HCT116 (cell line): Measurements from ENCODE around the gene GSAP. TPM values are rescaled to one million over a fixed set of nuclear protein-coding genes. Genes with fewer than 3 reads are reported as not detected.

Experiments used
- ATAC-seq: fragments of 200-7000 bp; cut with Tn5 transposase; 2 replicates; pipeline ENCODE4 v1.9.1; 2020; ENCODE audit warnings: mild to moderate bottlenecking, moderate library complexity
- BruUV-seq: library from RNA; stranded (reverse); fragments of 400-500 nt; replicated peaks from 2 replicates; lab custom pipeline; 2021; lab: Mats Ljungman, UMichigan
- CTCF ChIA-PET: fragments of 300-600 bp; sonication (Branson Sonifier 250); formaldehyde crosslinking; loops from one replicate; lab custom pipeline; 2021; ENCODE audit warnings: antibody characterized with exemption; lab: Charles Lee
- POLR2A ChIA-PET: fragments of 300-600, 350-600 bp; sonication (Branson Sonifier 250); formaldehyde crosslinking; loops from one replicate; lab custom pipeline; 2021; ENCODE audit warnings: antibody characterized with exemption; lab: Charles Lee
- RAD21 ChIA-PET, 2 experiments: fragments of 300-600 bp; sonication (Branson Sonifier 250); formaldehyde crosslinking; loops; one replicate each; lab custom pipeline; 2023; ENCODE audit warnings: low total read pairs in 2 of 2; ENCODE audit not compliant: uncharacterized antibody in 2 of 2, unreplicated experiment in 2 of 2, low non-redundant PET in 1 of 2; lab: Charles Lee
- DNase-seq: peaks from one replicate; pipeline ENCODE4 v3.0.0-alpha.2; 2010; ENCODE audit warnings: low read depth, low spot score
- H2AFZ ChIP-seq: fragments of 200-600 bp; shearing (Covaris generic), sonication (generic); 2 replicates; pipeline ENCODE4 v1.6.1; 2017; ENCODE audit warnings: low read depth, mixed run types, mixed read lengths, antibody characterized with exemption, low read length; ENCODE audit not compliant: poor library complexity, severe bottlenecking
- H3K27ac ChIP-seq: 2 replicates; pipeline ENCODE4 v1.5.1; 2012; ENCODE audit warnings: low read depth, low read length
- H3K27me3 ChIP-seq: fragments of 200-600 bp; sonication (generic); 2 replicates; pipeline ENCODE4 v1.6.1; 2016; ENCODE audit warnings: mixed run types, low read length, mixed read lengths; ENCODE audit not compliant: insufficient read depth
- H3K36me3 ChIP-seq, 2 experiments: fragments of 200-500 bp in 1 of 2; fragments of 200-600 bp in 1 of 2; sonication (Bioruptor generic) in 1 of 2; sonication (generic) in 1 of 2; 2 replicates each; pipeline versions ENCODE4 v1.5.1 to v1.6.1; 2014 to 2016; ENCODE audit warnings: low read length in 2 of 2, inconsistent platforms in 1 of 2, mixed read lengths in 1 of 2, mixed run types in 1 of 2; ENCODE audit not compliant: insufficient read depth in 2 of 2, control insufficient read depth in 1 of 2
- H3K4me1 ChIP-seq, 2 experiments: fragments of 200-600 bp in 1 of 2; sonication (generic) in 1 of 2; 2 replicates each; pipeline versions ENCODE4 v1.5.1 to v1.6.1; 2012 to 2017; ENCODE audit warnings: low read length in 2 of 2, inconsistent platforms in 1 of 2, mild to moderate bottlenecking in 1 of 2, mixed read lengths in 1 of 2, mixed run types in 1 of 2, moderate library complexity in 1 of 2; ENCODE audit not compliant: insufficient read depth in 2 of 2, control insufficient read depth in 1 of 2
- H3K4me2 ChIP-seq: fragments of 200-600 bp; sonication (generic); 2 replicates; pipeline ENCODE4 v1.6.1; 2017; ENCODE audit warnings: mixed run types, low read length, mixed read lengths
- H3K4me3 ChIP-seq, 2 experiments: fragments of 200-600 bp in 1 of 2; sonication (generic) in 1 of 2; replicated peaks in 1 of 2; 2 replicates each; pipeline ENCODE4 v1.5.1; 2011 to 2016; ENCODE audit warnings: low read length in 2 of 2, control low read depth in 1 of 2, low read depth in 1 of 2, mild to moderate bottlenecking in 1 of 2, mixed read lengths in 1 of 2, mixed run types in 1 of 2
- H3K79me2 ChIP-seq: fragments of 200-600 bp; sonication (generic); 2 replicates; pipeline ENCODE4 v1.6.1; 2017; ENCODE audit warnings: mild to moderate bottlenecking, mixed run types, low read length, moderate library complexity, mixed read lengths; ENCODE audit not compliant: insufficient read depth
- H3K9ac ChIP-seq: fragments of 200-600 bp; sonication (generic); 2 replicates; pipeline ENCODE4 v1.6.1; 2016; ENCODE audit warnings: low read length, mixed read lengths
- H3K9me2 ChIP-seq: fragments of 200-600 bp; sonication (generic), shearing (Covaris generic); 2 replicates; pipeline ENCODE4 v1.6.1; 2017; ENCODE audit warnings: mixed run types, mild to moderate bottlenecking, moderate library complexity; ENCODE audit not compliant: insufficient read depth
- H3K9me3 ChIP-seq, 2 experiments: fragments of 200-500 bp in 1 of 2; fragments of 200-600 bp in 1 of 2; sonication (Bioruptor generic) in 1 of 2; sonication (generic) in 1 of 2; 2 replicates each; pipeline ENCODE4 v1.6.1; 2014 to 2017; ENCODE audit warnings: low read length in 2 of 2, mixed read lengths in 2 of 2, inconsistent platforms in 1 of 2, low read depth in 1 of 2, mild to moderate bottlenecking in 1 of 2, mixed run types in 1 of 2, moderate library complexity in 1 of 2; ENCODE audit not compliant: control insufficient read depth in 1 of 2, insufficient read depth in 1 of 2
- H4K20me1 ChIP-seq: fragments of 200-600 bp; sonication (generic), shearing (Covaris generic); 2 replicates; pipeline ENCODE4 v1.6.1; 2017; ENCODE audit warnings: mixed run types, mild to moderate bottlenecking, moderate library complexity; ENCODE audit not compliant: insufficient read depth
- CBX3 ChIP-seq: IDR thresholded peaks from 2 replicates; pipeline ENCODE4 v1.6.1; 2012; ENCODE audit warnings: low read depth
- EGR1 ChIP-seq: IDR thresholded peaks from 2 replicates; pipeline ENCODE4 v1.6.1; 2012; ENCODE audit warnings: low read depth
- EZH2phosphoT487 ChIP-seq: fragments of 200-600 bp; IDR thresholded peaks from 2 replicates; pipeline ENCODE4 v1.6.1; 2018; ENCODE audit warnings: antibody characterized with exemption, borderline replicate concordance
- FOSL1 ChIP-seq: IDR thresholded peaks from 2 replicates; pipeline ENCODE4 v1.6.1; 2012; ENCODE audit warnings: low read depth
- JUND ChIP-seq: IDR thresholded peaks from 2 replicates; pipeline ENCODE4 v1.6.1; 2012
- POLR2A ChIP-seq: IDR thresholded peaks from 2 replicates; pipeline ENCODE4 v1.7.0; 2011; ENCODE audit warnings: borderline replicate concordance; ENCODE audit not compliant: insufficient read depth, insufficient read length; ENCODE audit errors: extremely low read depth
- POLR2AphosphoS5 ChIP-seq: IDR thresholded peaks from 2 replicates; pipeline ENCODE4 v1.6.1; 2011; ENCODE audit warnings: mild to moderate bottlenecking, low read depth, low read length, moderate library complexity
- RAD21 ChIP-seq: IDR thresholded peaks from 2 replicates; pipeline ENCODE4 v1.6.1; 2012; ENCODE audit warnings: low read depth, mild to moderate bottlenecking
- SIN3A ChIP-seq: IDR thresholded peaks from 2 replicates; pipeline ENCODE4 v1.6.1; 2012; ENCODE audit warnings: low read depth
- SP1 ChIP-seq: IDR thresholded peaks from 2 replicates; pipeline ENCODE4 v1.6.1; 2012; ENCODE audit warnings: low read depth
- SRF ChIP-seq: IDR thresholded peaks from 2 replicates; pipeline ENCODE4 v1.6.1; 2012; ENCODE audit warnings: low read depth
- YY1 ChIP-seq: IDR thresholded peaks from 2 replicates; pipeline ENCODE4 v1.6.1; 2011; ENCODE audit warnings: low read length, low read depth, moderate library complexity, mild to moderate bottlenecking; ENCODE audit not compliant: insufficient replicate concordance; ENCODE audit errors: extremely low read depth
- ZNF274 ChIP-seq: fragments of 200-500 bp; sonication (Bioruptor generic); IDR thresholded peaks from 2 replicates; pipeline ENCODE4 v1.6.1; 2014; ENCODE audit warnings: mild to moderate bottlenecking, low read depth, low read length, inconsistent platforms
- intact Hi-C: fragments of 100-400 bp; cut with micrococcal nuclease; formaldehyde crosslinking; loops from 2 replicates; pipeline ENCODE4 v1.10.0; 2022
- total RNA-seq: library from RNA; stranded (reverse); gene quantifications from one replicate; pipeline ENCODE4 v1.2.1, GENCODE V29; 2021; ENCODE audit not compliant: unreplicated experiment
- TF ChIP-seq, protein P1 (sequence below): IDR thresholded peaks from 2 replicates; pipeline ENCODE4 v1.6.1; 2011; ENCODE audit warnings: mild to moderate bottlenecking, low read length, moderate library complexity; ENCODE audit not compliant: insufficient replicate concordance; ENCODE audit errors: extremely low read depth
- TF ChIP-seq, protein P2 (sequence below), 3 experiments: fragments of 200-600 bp in 1 of 3; sonication (generic) in 1 of 3; IDR thresholded peaks in 2 of 3; conservative IDR thresholded peaks in 1 of 3; 2 replicates each; pipeline ENCODE4 v1.5.1; 2012 to 2017; ENCODE audit warnings: low read depth in 2 of 3, low read length in 2 of 3, antibody characterized with exemption in 1 of 3, borderline replicate concordance in 1 of 3, control low read depth in 1 of 3, mild to moderate bottlenecking in 1 of 3, mixed read lengths in 1 of 3, mixed run types in 1 of 3, moderate library complexity in 1 of 3; ENCODE audit not compliant: insufficient read depth in 1 of 3

GSAP gene
- total RNA-seq, 1 experiment from 2014 or later: not detected

GRCh38 chr7:77383333-77383740 lies 32.8 kb downstream of the GSAP start (continued):
- TF ChIP-seq SRF: no peak
- no peak for TF ChIP-seq CBX3

GRCh38 chr7:77382532-77382931 lies 33.6 kb downstream of the GSAP start:
- no peaks in the 10 kb centered on the region for H3K9me3 ChIP-seq
- ATAC-seq (no peak), DNase-seq (no peak)
- ChIA-PET CTCF (no interaction called here), POLR2A (no interaction called here), RAD21 (no interaction called here)
- no peaks in the 10 kb centered on the region for H3K36me3 ChIP-seq
- peaks cover 9% of the 10 kb centered on the region; the same call in 1 of the 2 replicates for H3K27me3 ChIP-seq
- no peak for TF ChIP-seq EZH2phosphoT487
- no peak for TF ChIP-seq CBX3
- no peak for TF ChIP-seq YY1
- TF ChIP-seq SP1: no peak
- no peak for TF ChIP-seq POLR2A
- no peak for TF ChIP-seq SIN3A
- TF ChIP-seq, protein P1, sequence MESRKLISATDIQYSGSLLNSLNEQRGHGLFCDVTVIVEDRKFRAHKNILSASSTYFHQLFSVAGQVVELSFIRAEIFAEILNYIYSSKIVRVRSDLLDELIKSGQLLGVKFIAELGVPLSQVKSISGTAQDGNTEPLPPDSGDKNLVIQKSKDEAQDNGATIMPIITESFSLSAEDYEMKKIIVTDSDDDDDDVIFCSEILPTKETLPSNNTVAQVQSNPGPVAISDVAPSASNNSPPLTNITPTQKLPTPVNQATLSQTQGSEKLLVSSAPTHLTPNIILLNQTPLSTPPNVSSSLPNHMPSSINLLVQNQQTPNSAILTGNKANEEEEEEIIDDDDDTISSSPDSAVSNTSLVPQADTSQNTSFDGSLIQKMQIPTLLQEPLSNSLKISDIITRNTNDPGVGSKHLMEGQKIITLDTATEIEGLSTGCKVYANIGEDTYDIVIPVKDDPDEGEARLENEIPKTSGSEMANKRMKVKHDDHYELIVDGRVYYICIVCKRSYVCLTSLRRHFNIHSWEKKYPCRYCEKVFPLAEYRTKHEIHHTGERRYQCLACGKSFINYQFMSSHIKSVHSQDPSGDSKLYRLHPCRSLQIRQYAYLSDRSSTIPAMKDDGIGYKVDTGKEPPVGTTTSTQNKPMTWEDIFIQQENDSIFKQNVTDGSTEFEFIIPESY: no peak
- no peak for TF ChIP-seq SRF
- TF ChIP-seq, protein P2, sequence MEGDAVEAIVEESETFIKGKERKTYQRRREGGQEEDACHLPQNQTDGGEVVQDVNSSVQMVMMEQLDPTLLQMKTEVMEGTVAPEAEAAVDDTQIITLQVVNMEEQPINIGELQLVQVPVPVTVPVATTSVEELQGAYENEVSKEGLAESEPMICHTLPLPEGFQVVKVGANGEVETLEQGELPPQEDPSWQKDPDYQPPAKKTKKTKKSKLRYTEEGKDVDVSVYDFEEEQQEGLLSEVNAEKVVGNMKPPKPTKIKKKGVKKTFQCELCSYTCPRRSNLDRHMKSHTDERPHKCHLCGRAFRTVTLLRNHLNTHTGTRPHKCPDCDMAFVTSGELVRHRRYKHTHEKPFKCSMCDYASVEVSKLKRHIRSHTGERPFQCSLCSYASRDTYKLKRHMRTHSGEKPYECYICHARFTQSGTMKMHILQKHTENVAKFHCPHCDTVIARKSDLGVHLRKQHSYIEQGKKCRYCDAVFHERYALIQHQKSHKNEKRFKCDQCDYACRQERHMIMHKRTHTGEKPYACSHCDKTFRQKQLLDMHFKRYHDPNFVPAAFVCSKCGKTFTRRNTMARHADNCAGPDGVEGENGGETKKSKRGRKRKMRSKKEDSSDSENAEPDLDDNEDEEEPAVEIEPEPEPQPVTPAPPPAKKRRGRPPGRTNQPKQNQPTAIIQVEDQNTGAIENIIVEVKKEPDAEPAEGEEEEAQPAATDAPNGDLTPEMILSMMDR (IDR thresholded peaks at IDR 0.05 in 2 of 3, conservative IDR thresholded peaks at IDR 0.05 in 1 of 3; ENCODE audit: borderline replicate concordance in 1 of 3, insufficient read depth in 1 of 3, low read depth in 2 of 3, low read length in 2 of 3): no peak
- no peak for TF ChIP-seq RAD21
- no peak for TF ChIP-seq ZNF274
- TF ChIP-seq POLR2AphosphoS5: no peak
- TF ChIP-seq EGR1: no peak
- no peak for TF ChIP-seq FOSL1
- no peak for TF ChIP-seq JUND
- no peak overlapping the region for H3K27ac ChIP-seq
- no peak overlapping the region for H3K4me3 ChIP-seq
- H3K4me1 ChIP-seq: no peaks in the 10 kb centered on the region
- no peak overlapping the region for H3K9ac ChIP-seq
- no peak overlapping the region for H2AFZ ChIP-seq
- no peak overlapping the region for H3K4me2 ChIP-seq
- no TSS peak for BruUV-seq
- H4K20me1 ChIP-seq: no peaks in the 10 kb centered on the region
- H3K79me2 ChIP-seq: no peaks in the 10 kb centered on the region
- H3K9me2 ChIP-seq: no peaks in the 10 kb centered on the region
- intact Hi-C loops: no loop called here
